Chondrocyte (in vitro differentiated cells): ENCODE results near the gene SCAPER. TPM values are rescaled to one million over a fixed set of nuclear protein-coding genes. Genes with fewer than 3 reads are reported as not detected.
"Not testable (repeated sequence)": the region's sequence is repeated elsewhere in the genome, so short reads cannot be mapped to it uniquely, and the experiment has no call there.

ENCODE experiments used
- DNase-seq: peaks from one replicate; pipeline ENCODE4 v3.0.0; 2021; ENCODE audit warnings: mixed read lengths, low spot score
- H3K27ac Mint-ChIP-seq: one replicate; pipeline ENCODE4 v1.8.0; 2021; ENCODE audit warnings: mild to moderate bottlenecking, moderate library complexity, mixed read lengths; ENCODE audit not compliant: unreplicated experiment
- H3K27me3 Mint-ChIP-seq: 2 replicates; pipeline ENCODE4 v1.8.0; 2021; ENCODE audit warnings: low read depth, mixed read lengths
- H3K36me3 Mint-ChIP-seq: 2 replicates; pipeline ENCODE4 v1.8.0; 2021; ENCODE audit warnings: low read depth, mixed read lengths
- H3K4me1 Mint-ChIP-seq: 2 replicates; pipeline ENCODE4 v1.8.0; 2021; ENCODE audit warnings: low read depth, mild to moderate bottlenecking, mixed read lengths
- H3K4me3 Mint-ChIP-seq: one replicate; pipeline ENCODE4 v1.8.0; 2021; ENCODE audit warnings: mild to moderate bottlenecking, moderate library complexity, mixed read lengths; ENCODE audit not compliant: unreplicated experiment
- H3K9me3 Mint-ChIP-seq: 2 replicates; pipeline ENCODE4 v1.8.0; 2021; ENCODE audit warnings: low read depth, mixed read lengths
- CTCF ChIP-seq: fragments of 200-600 bp; sonication (generic); IDR thresholded peaks from 2 replicates; pipeline ENCODE4 v1.5.0; 2021; ENCODE audit warnings: antibody characterized with exemption, mild to moderate bottlenecking, moderate library complexity
- total RNA-seq: library from RNA; stranded (reverse); gene quantifications from 3 replicates; pipeline ENCODE4 v1.2.1, GENCODE V29; 2021

SCAPER gene
- total RNA-seq, 1 donor from 2014 or later, result 17.3 TPM

- Mint-ChIP-seq H3K4me3 (no peak overlapping the region), H3K36me3 (peaks cover 5% of the 10 kb centered on the region), H3K4me1 (peaks cover 4% of the 10 kb centered on the region), H3K9me3 (peaks cover 4% of the 10 kb centered on the region), H3K27me3 (no peaks in the 10 kb centered on the region), H3K27ac (no peak overlapping the region)
- DNase-seq, result no peak
- TF ChIP-seq CTCF, result no peak
Observed at GRCh38 chr15:76512971-76513370, 392.2 kb downstream of the SCAPER start.

GRCh38 chr15:76510663-76511062, 394.5 kb downstream of the SCAPER start:
- H3K27ac Mint-ChIP-seq, H3K9me3 Mint-ChIP-seq, H3K27me3 Mint-ChIP-seq, H3K4me3 Mint-ChIP-seq, H3K36me3 Mint-ChIP-seq, H3K4me1 Mint-ChIP-seq, DNase-seq: not testable (repeated sequence)

GRCh38 chr15:76503804-76504203, 401.3 kb downstream of the SCAPER start:
- TF ChIP-seq CTCF, result no peak
- DNase-seq, result no peak
- no peak overlapping the region for H3K4me3 Mint-ChIP-seq
- H3K4me1 Mint-ChIP-seq, result peaks cover 6% of the 10 kb centered on the region
- peaks cover 3% of the 10 kb centered on the region for H3K9me3 Mint-ChIP-seq
- no peak overlapping the region for H3K27ac Mint-ChIP-seq
- H3K36me3 Mint-ChIP-seq, result no peaks in the 10 kb centered on the region
- H3K27me3 Mint-ChIP-seq, result no peaks in the 10 kb centered on the region

- no peak for TF ChIP-seq CTCF
- Mint-ChIP-seq H3K4me1 (peaks cover 6% of the 10 kb centered on the region), H3K27ac (no peak overlapping the region), H3K4me3 (no peak overlapping the region), H3K9me3 (peaks cover 3% of the 10 kb centered on the region), H3K27me3 (no peaks in the 10 kb centered on the region), H3K36me3 (no peaks in the 10 kb centered on the region)
- no peak for DNase-seq
Observed at GRCh38 chr15:76503121-76503520, 402.0 kb downstream of the SCAPER start.

GRCh38 chr15:76502678-76503077, 402.5 kb downstream of the SCAPER start:
- no peak overlapping the region for H3K27ac Mint-ChIP-seq
- H3K27me3 Mint-ChIP-seq, result no peaks in the 10 kb centered on the region
- no peak overlapping the region for H3K4me3 Mint-ChIP-seq
- H3K9me3 Mint-ChIP-seq, result peaks cover 3% of the 10 kb centered on the region
- no peaks in the 10 kb centered on the region for H3K36me3 Mint-ChIP-seq
- DNase-seq, result no peak
- no peak for TF ChIP-seq CTCF
- H3K4me1 Mint-ChIP-seq, result peaks cover 6% of the 10 kb centered on the region

GRCh38 chr15:76502185-76502584, 403.0 kb downstream of the SCAPER start:
- H3K27ac Mint-ChIP-seq, result not testable (repeated sequence)

More at GRCh38 chr15:76502185-76502584, 403.0 kb downstream of the SCAPER start:
- H3K4me1 Mint-ChIP-seq, H3K4me3 Mint-ChIP-seq, H3K27me3 Mint-ChIP-seq, H3K36me3 Mint-ChIP-seq, DNase-seq, H3K9me3 Mint-ChIP-seq: not testable (repeated sequence)
